ENCODE measurements around the gene CCDC27.

DNA sequence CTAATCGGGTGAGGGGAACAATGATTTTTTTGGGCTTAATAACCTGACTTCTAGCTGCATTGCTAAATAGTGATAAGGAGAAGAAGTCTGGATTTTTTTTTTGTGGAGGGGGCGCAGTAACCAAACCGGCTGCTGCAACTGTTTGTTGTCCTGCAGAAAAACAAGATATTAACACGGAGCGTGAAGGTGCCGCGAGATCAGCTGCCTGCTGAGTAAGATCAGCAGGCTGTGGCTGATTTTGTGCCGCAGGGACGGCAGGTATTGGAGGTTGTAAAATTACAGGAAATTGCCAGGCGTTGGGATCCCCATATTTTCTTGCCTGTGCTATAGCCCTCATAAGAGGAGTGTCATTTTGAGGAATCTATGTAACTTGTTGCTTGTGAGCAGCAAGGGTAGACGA is 52.8 kb downstream of the CCDC27 start:
- TF ChIP-seq, protein P1, sequence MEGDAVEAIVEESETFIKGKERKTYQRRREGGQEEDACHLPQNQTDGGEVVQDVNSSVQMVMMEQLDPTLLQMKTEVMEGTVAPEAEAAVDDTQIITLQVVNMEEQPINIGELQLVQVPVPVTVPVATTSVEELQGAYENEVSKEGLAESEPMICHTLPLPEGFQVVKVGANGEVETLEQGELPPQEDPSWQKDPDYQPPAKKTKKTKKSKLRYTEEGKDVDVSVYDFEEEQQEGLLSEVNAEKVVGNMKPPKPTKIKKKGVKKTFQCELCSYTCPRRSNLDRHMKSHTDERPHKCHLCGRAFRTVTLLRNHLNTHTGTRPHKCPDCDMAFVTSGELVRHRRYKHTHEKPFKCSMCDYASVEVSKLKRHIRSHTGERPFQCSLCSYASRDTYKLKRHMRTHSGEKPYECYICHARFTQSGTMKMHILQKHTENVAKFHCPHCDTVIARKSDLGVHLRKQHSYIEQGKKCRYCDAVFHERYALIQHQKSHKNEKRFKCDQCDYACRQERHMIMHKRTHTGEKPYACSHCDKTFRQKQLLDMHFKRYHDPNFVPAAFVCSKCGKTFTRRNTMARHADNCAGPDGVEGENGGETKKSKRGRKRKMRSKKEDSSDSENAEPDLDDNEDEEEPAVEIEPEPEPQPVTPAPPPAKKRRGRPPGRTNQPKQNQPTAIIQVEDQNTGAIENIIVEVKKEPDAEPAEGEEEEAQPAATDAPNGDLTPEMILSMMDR (IDR thresholded peaks at IDR 0.05): no peak
- TF ChIP-seq POLR2A (IDR thresholded peaks at IDR 0.05): no peak

All from right lobe of liver (tissue), 4 donors.